ENCODE measurements around the gene MIP.
"Not testable (repeated sequence)": the region's sequence is repeated elsewhere in the genome, so short reads cannot be mapped to it uniquely, and the experiment has no call there.

MIP gene

GRCh38 chr12:56401612-56402011, 52.8 kb downstream of the MIP start:
- not testable (repeated sequence) for DNase-seq

GRCh38 chr12:56401125-56401524, 53.3 kb downstream of the MIP start:
- not testable (repeated sequence) for DNase-seq
